Kidney epithelial cell (primary cell): ENCODE measurements around the gene ARL16. TPM values are rescaled to one million over a fixed set of nuclear protein-coding genes. Genes with fewer than 3 reads are reported as not detected.

Source experiments
- DNase-seq: peaks from one replicate; pipeline ENCODE4 v3.0.0-alpha.2; 2010; ENCODE audit warnings: low read depth
- H3K27me3 ChIP-seq: 2 replicates; pipeline ENCODE4 v1.6.0; 2011; ENCODE audit warnings: low read length; ENCODE audit not compliant: control insufficient read depth, insufficient read depth
- H3K36me3 ChIP-seq: 2 replicates; pipeline ENCODE4 v1.5.1; 2011; ENCODE audit warnings: low read length; ENCODE audit not compliant: control insufficient read depth, insufficient read depth
- H3K4me3 ChIP-seq: 2 replicates; pipeline ENCODE4 v1.5.1; 2011; ENCODE audit warnings: low read depth, mild to moderate bottlenecking, control low read depth, low read length
- CTCF ChIP-seq: IDR thresholded peaks from 2 replicates; pipeline ENCODE4 v1.5.1; 2011; ENCODE audit warnings: mild to moderate bottlenecking, moderate library complexity, low read length, control low read depth, inconsistent platforms; ENCODE audit not compliant: insufficient read depth, poor library complexity, severe bottlenecking
- total RNA-seq: library from RNA; depleted of rRNA; stranded (reverse); fragments of >200 nt; gene quantifications from 2 replicates; pipeline ENCODE4 v1.2.3, GENCODE V29; 2015

The ARL16 gene
- total RNA-seq, 1 donor from 2014 or later: 67.1 TPM

- TF ChIP-seq CTCF: no peak
- H3K36me3 ChIP-seq: no peaks in the 10 kb centered on the region
Observed at GRCh38 chr17:81631482-81631881, 52.1 kb downstream of the ARL16 start.

More at GRCh38 chr17:81631482-81631881, 52.1 kb downstream of the ARL16 start:
- Histone ChIP-seq H3K4me3 (no peak overlapping the region), H3K27me3 (no peaks in the 10 kb centered on the region)
- DNase-seq: no peak

Other genes starting within 250 kb of the ARL16 start
- 8,883 and 9,424 TPM in 2 replicates for gene ACTG1, start 171.0 kb downstream of the ARL16 start, total RNA-seq
- 0.29 and 0.41 TPM in 2 replicates for gene FSCN2, start 155.4 kb downstream of the ARL16 start, total RNA-seq
- gene FAAP100, start 131.4 kb downstream of the ARL16 start, total RNA-seq: 41.4 and 49.1 TPM in 2 replicates
- gene NPLOC4, start 46.7 kb downstream of the ARL16 start, total RNA-seq: 61.4 and 73.3 TPM in 2 replicates
- gene TSPAN10, start 46.6 kb downstream of the ARL16 start, total RNA-seq: 0.17 and 0.68 TPM in 2 replicates
- 2.2 and 5.3 TPM in 2 replicates for gene PDE6G, start 27.3 kb downstream of the ARL16 start, total RNA-seq
- gene OXLD1, start 17.2 kb downstream of the ARL16 start, total RNA-seq: 31.3 and 41.7 TPM in 2 replicates
- gene CCDC137, start 17.1 kb downstream of the ARL16 start, total RNA-seq: 22.0 and 25.6 TPM in 2 replicates
- gene HGS, start 214 bp upstream of the ARL16 start, total RNA-seq: 215 and 239 TPM in 2 replicates
- 66.1 and 70.5 TPM in 2 replicates for gene MRPL12, start 19.6 kb upstream of the ARL16 start, total RNA-seq
- gene SLC25A10, start 28.5 kb upstream of the ARL16 start, total RNA-seq: 23.7 and 27.8 TPM in 2 replicates
- gene GCGR, start 120.4 kb upstream of the ARL16 start, total RNA-seq: not detected in 2 replicates
- 131 and 137 TPM in 2 replicates for gene MCRIP1, start 149.5 kb upstream of the ARL16 start, total RNA-seq
- 0.38 TPM in 1 of 2 replicates, not detected in the other for gene PPP1R27, start 151.3 kb upstream of the ARL16 start, total RNA-seq
- gene P4HB, start 176.7 kb upstream of the ARL16 start, total RNA-seq: 870 and 1,165 TPM in 2 replicates
- 243 and 355 TPM in 2 replicates for gene ARHGDIA, start 187.5 kb upstream of the ARL16 start, total RNA-seq
- gene ALYREF, start 207.8 kb upstream of the ARL16 start, total RNA-seq: 143 and 151 TPM in 2 replicates
- 205 and 232 TPM in 2 replicates for gene ANAPC11, start 207.9 kb upstream of the ARL16 start, total RNA-seq
- gene NPB, start 218.4 kb upstream of the ARL16 start, total RNA-seq: 1.2 and 1.9 TPM in 2 replicates
- 30.4 and 41.1 TPM in 2 replicates for gene PCYT2, start 227.6 kb upstream of the ARL16 start, total RNA-seq
- gene SIRT7, start 234.4 kb upstream of the ARL16 start, total RNA-seq: 26.4 and 31.3 TPM in 2 replicates
- gene MAFG, start 243.9 kb upstream of the ARL16 start, total RNA-seq: 39.7 and 41.1 TPM in 2 replicates